22Rv1 (cell line): ENCODE data around the gene ITPKB.

Source experiments
- ZFX ChIP-seq: fragments of 450-650 bp; IDR thresholded peaks from 2 replicates; pipeline ENCODE4 v1.6.1; 2017; ENCODE audit warnings: antibody characterized with exemption, borderline replicate concordance
- TF ChIP-seq, protein P1 (sequence below): fragments of 450-650 bp; IDR thresholded peaks from 2 replicates; pipeline ENCODE4 v1.5.1; 2017; ENCODE audit warnings: mild to moderate bottlenecking

DNA sequence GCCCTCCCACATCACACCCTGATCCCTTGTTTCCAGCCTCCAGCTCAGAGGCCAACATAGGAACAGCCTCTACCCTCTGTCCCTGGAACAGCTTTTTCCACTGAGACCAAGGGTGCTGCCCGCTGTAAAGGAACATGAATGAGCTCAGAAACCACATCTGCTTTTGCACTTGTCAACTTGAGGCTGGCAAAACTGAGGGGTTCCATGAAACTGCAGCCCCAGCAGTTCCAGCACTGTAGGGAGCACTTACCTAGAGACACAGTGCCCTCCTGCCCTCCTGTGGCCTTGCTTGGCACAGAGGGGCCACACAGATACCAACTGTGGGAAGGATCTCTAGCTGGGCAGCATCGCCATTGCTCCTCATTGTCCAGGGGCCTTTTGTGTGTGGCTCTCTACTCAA, 51.7 kb downstream of the ITPKB start:
- TF ChIP-seq, protein P1, sequence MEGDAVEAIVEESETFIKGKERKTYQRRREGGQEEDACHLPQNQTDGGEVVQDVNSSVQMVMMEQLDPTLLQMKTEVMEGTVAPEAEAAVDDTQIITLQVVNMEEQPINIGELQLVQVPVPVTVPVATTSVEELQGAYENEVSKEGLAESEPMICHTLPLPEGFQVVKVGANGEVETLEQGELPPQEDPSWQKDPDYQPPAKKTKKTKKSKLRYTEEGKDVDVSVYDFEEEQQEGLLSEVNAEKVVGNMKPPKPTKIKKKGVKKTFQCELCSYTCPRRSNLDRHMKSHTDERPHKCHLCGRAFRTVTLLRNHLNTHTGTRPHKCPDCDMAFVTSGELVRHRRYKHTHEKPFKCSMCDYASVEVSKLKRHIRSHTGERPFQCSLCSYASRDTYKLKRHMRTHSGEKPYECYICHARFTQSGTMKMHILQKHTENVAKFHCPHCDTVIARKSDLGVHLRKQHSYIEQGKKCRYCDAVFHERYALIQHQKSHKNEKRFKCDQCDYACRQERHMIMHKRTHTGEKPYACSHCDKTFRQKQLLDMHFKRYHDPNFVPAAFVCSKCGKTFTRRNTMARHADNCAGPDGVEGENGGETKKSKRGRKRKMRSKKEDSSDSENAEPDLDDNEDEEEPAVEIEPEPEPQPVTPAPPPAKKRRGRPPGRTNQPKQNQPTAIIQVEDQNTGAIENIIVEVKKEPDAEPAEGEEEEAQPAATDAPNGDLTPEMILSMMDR, result peak; percentile 3; the same call in 1 of the 2 replicates
- TF ChIP-seq ZFX, result no peak
